ENCODE data around the gene SYNC. TPM values are rescaled to one million over a fixed set of nuclear protein-coding genes. Genes with fewer than 3 reads are reported as not detected.
A peak's percentile ranks its signal among the peaks of the same experiment; 100 is the strongest.

The SYNC gene
- total RNA-seq, 6 donors from 2014 or later = 12.0 to 33.5 (median 25.8) TPM

DNA sequence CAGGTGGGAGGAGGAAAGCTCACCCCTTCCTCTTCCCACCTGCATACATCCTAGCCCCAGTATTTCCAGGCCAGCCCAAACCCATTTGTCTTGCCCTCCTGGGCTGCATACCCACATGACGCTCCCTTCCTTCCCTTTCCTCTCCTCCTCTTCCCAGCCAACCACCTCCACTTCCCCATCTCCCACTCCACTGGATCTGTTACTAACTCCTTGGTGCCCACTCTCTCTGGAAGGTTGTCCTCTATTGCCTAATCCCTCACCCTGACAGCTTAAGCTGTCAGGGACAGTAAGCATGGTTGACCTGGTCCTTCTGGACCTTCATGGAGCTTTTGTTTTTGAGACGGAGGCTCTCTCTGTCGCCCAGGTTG is 23.0 kb upstream of the SYNC start:
- no peak overlapping the region for H3K4me3 ChIP-seq
- TF ChIP-seq EP300 (IDR thresholded peaks at IDR 0.05) (no peak), POLR2A (IDR thresholded peaks at IDR 0.05) (no peak), POLR2AphosphoS5 (IDR thresholded peaks at IDR 0.05) (no peak)
- TF ChIP-seq, protein P1, sequence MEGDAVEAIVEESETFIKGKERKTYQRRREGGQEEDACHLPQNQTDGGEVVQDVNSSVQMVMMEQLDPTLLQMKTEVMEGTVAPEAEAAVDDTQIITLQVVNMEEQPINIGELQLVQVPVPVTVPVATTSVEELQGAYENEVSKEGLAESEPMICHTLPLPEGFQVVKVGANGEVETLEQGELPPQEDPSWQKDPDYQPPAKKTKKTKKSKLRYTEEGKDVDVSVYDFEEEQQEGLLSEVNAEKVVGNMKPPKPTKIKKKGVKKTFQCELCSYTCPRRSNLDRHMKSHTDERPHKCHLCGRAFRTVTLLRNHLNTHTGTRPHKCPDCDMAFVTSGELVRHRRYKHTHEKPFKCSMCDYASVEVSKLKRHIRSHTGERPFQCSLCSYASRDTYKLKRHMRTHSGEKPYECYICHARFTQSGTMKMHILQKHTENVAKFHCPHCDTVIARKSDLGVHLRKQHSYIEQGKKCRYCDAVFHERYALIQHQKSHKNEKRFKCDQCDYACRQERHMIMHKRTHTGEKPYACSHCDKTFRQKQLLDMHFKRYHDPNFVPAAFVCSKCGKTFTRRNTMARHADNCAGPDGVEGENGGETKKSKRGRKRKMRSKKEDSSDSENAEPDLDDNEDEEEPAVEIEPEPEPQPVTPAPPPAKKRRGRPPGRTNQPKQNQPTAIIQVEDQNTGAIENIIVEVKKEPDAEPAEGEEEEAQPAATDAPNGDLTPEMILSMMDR (IDR thresholded peaks at IDR 0.05) = no peak
- ATAC-seq (ENCODE audit: low FRiP score in 2 of 2) = no peak
- peaks cover 11 to 14% (median 12%) of the 10 kb centered on the region in 4 donors for H3K4me1 ChIP-seq
- H3K27me3 ChIP-seq = no peaks in the 10 kb centered on the region
- H3K9me3 ChIP-seq = no peaks in the 10 kb centered on the region
- peak overlapping the region in 1 of 4 donors; percentile 40 for H3K27ac ChIP-seq
- DNase-seq = no peak
- WGBS, 2 donors = 73 to 86% methylated on average over 3 of the region's 3 CpGs
- H3K36me3 ChIP-seq = no peaks in the 10 kb centered on the region

DNA sequence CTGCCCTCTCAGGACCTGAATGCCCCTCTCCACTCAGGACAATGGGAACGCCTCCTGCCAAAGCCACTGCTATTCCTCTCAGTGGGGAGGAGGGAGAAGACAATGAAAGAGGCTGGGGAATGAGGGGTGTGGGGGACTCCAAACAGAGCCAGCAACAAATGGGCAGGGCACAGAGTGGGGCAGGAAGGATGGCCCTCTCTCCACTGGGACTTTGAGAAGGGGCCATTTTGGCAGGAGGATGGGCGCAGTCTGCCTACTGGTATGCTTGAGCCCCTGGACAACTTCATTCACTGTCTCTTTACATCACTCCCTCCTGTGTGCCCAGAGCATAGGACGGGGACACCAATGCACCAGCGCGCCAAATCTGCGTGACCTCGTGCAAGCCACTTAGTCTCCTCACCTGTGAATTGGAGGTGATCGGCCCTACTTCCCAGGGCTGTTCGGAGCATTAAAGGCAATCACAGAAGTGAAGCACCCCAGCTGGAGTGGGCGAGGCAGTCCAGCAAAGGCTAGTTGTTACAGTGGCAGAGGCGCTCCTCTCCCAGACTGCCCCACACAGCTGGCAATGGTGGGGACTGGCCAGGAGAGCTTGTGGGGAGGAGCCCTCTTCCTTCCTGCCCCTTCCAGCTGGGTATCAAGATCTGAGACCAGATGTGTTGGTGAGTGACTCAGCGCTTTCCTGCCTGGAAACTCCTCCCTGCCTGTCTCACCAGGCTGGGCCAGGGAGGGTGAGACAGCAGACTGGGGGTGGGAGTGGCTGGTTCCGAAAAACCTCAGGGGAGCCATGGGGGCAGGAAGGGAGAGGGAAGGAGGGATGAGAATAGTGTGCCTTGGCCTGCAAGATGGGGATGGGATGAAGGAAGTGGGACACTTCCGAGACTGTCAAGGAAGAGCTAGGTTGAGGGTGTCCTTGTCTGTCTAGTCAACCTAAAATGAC is 22.4 kb upstream of the SYNC start:
- WGBS, 2 donors = 48 to 63% methylated on average over 12 to 13 of the region's 14 CpGs
- no peaks in the 10 kb centered on the region for H3K27me3 ChIP-seq
- DNase-seq (peak in 1 of 2 donors; percentile 60), ATAC-seq (ENCODE audit: low FRiP score in 2 of 2) (peak; percentile 64 to 92)
- no peak overlapping the region for H3K4me3 ChIP-seq
- no peaks in the 10 kb centered on the region for H3K9me3 ChIP-seq
- H3K4me1 ChIP-seq = peaks cover 11 to 14% (median 12%) of the 10 kb centered on the region in 4 donors
- H3K27ac ChIP-seq = peak overlapping the region in 2 of 4 donors; percentile 10 to 48
- TF ChIP-seq POLR2A (IDR thresholded peaks at IDR 0.05) = no peak
- TF ChIP-seq, protein P1 (IDR thresholded peaks at IDR 0.05) = no peak
- no peak for TF ChIP-seq EP300 (IDR thresholded peaks at IDR 0.05)
- TF ChIP-seq POLR2AphosphoS5 (IDR thresholded peaks at IDR 0.05) = peak; percentile 37 to 62
- no peaks in the 10 kb centered on the region for H3K36me3 ChIP-seq

DNA sequence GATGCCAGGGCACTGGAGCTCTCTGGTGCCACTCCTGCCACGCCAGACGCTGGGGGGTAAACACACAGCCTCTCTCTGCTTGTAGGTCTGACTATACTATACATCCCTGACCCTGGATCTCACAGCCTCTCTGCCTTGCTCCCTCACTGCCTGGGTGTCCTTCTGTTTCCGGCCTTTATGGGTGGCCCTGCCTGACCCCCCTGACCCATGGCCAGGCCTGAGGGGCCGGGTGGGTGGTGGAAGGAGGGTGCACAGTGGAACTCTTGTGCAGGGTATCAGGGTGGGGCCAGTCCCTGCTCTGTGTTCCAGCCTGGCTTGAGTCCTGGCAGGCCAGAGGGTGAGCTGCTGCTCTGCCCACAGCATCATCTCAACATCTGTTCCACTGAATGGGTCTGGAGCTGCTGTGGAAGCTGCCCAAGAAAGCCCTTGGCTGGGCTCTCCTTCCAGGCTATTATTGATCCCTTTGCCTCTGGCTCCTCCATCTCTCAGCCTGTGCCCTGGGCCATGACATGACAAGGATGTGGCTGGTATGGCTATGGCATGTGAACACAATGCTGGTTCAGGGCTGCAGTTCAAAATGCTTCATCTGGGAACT is 17.2 kb upstream of the SYNC start:
- no peak for ATAC-seq (ENCODE audit: low FRiP score in 2 of 2)
- Histone ChIP-seq H3K27ac (no peak overlapping the region), H3K4me1 (peaks cover 3 to 14% (median 4%) of the 10 kb centered on the region in 4 donors), H3K4me3 (no peak overlapping the region), H3K36me3 (no peaks in the 10 kb centered on the region), H3K27me3 (no peaks in the 10 kb centered on the region), H3K9me3 (no peaks in the 10 kb centered on the region)
- TF ChIP-seq EP300 (IDR thresholded peaks at IDR 0.05) (no peak), POLR2AphosphoS5 (IDR thresholded peaks at IDR 0.05) (no peak), POLR2A (IDR thresholded peaks at IDR 0.05) (no peak)
- TF ChIP-seq, protein P1 (IDR thresholded peaks at IDR 0.05) = no peak
- WGBS, 2 donors = 91% methylated on average over 4 of the region's 4 CpGs; no CpG with 5 or more reads in 1 of the 2 donors
- DNase-seq = no peak

DNA sequence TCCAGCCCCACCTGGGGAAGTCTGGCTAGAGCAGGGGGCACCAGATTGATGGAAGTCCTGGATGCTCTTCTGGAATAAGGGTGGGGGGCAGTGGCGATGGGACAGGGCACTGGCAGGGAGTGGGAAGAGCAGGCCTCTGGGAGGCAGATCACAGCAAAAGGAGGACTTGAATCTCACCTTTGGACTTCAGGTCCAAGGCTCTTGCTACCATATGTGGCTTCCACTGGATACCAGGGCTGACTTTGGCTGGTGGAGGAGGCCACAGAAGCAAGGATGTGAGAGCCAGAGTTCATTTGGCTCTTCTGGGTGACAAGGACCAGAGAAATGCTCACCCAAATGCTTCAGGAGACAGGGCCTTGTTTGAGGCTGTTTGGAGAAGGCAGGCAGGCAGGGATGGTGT is 16.0 kb upstream of the SYNC start:
- H3K27me3 ChIP-seq = no peaks in the 10 kb centered on the region
- TF ChIP-seq, protein P1 (IDR thresholded peaks at IDR 0.05) = no peak
- TF ChIP-seq POLR2A (IDR thresholded peaks at IDR 0.05) (no peak), POLR2AphosphoS5 (IDR thresholded peaks at IDR 0.05) (no peak), EP300 (IDR thresholded peaks at IDR 0.05) (no peak)
- peaks cover 0 to 12% (median 0%) of the 10 kb centered on the region in 4 donors for H3K4me1 ChIP-seq
- H3K9me3 ChIP-seq = no peaks in the 10 kb centered on the region
- ATAC-seq (ENCODE audit: low FRiP score in 2 of 2) = no peak
- no peak overlapping the region for H3K4me3 ChIP-seq
- H3K36me3 ChIP-seq = no peaks in the 10 kb centered on the region
- 95 to 100% methylated on average over 1 of the region's 1 CpG for WGBS, 2 donors
- DNase-seq = no peak
- H3K27ac ChIP-seq = no peak overlapping the region
